ENCODE results near the gene ZBTB42. TPM values are rescaled to one million over a fixed set of nuclear protein-coding genes. Genes with fewer than 3 reads are reported as not detected.
"Not testable (repeated sequence)": the region's sequence is repeated elsewhere in the genome, so short reads cannot be mapped to it uniquely, and the experiment has no call there.

ZBTB42 gene
- total RNA-seq, 1 experiment from 2014 or later = 6.1 TPM

GRCh38 chr14:104830781-104831180, 29.9 kb downstream of the ZBTB42 start:
- WGBS (ENCODE audit: extremely low coverage, insufficient read length, low lambda C conversion rate) = no CpG with 5 or more reads among the region's 9 CpGs
- Histone ChIP-seq H2BK5ac (ENCODE audit: insufficient read length, low read length) (no peak overlapping the region), H4K5ac (ENCODE audit: insufficient read length, low read depth, low read length) (no peak overlapping the region), H3K9me3 (ENCODE audit: control insufficient read depth, low read depth, low read length) (no peaks in the 10 kb centered on the region), H2AK5ac (ENCODE audit: insufficient read length, low read length) (no peak overlapping the region), H3K27ac (ENCODE audit: insufficient read length, low read depth, low read length) (no peak overlapping the region), H2AFZ (ENCODE audit: low read length) (no peak overlapping the region), H3K23me2 (ENCODE audit: insufficient read length, low read depth, low read length, poor library complexity, severe bottlenecking) (peaks cover 12% of the 10 kb centered on the region), H3K4me2 (ENCODE audit: insufficient read depth, insufficient read length, low read length) (no peak overlapping the region), H3K14ac (ENCODE audit: insufficient read depth, low read length) (no peak overlapping the region), H3K4ac (ENCODE audit: low read depth, low read length) (no peak overlapping the region), H4K91ac (ENCODE audit: insufficient read length, low read depth, low read length) (no peak overlapping the region), H3K56ac (ENCODE audit: insufficient read length, low read depth, low read length) (no peak overlapping the region), H3T11ph (ENCODE audit: low read length) (no peak overlapping the region), H2BK20ac (ENCODE audit: low read depth, low read length, poor library complexity, severe bottlenecking) (no peak overlapping the region), H2BK15ac (ENCODE audit: low read depth, low read length) (no peak overlapping the region), H3K18ac (ENCODE audit: insufficient read length, low read depth, low read length) (no peak overlapping the region), H2BK12ac (ENCODE audit: insufficient read length, low read depth, low read length) (no peak overlapping the region), H3K4me1 (ENCODE audit: insufficient read depth, low read length) (no peaks in the 10 kb centered on the region), H2BK120ac (ENCODE audit: low read depth, low read length, poor library complexity, severe bottlenecking) (no peak overlapping the region), H3K27me3 (ENCODE audit: insufficient read depth, low read length) (peaks cover 3% of the 10 kb centered on the region; the same call in 1 of the 2 replicates), H3K79me2 (ENCODE audit: insufficient read depth, low read length) (no peaks in the 10 kb centered on the region), H3K79me1 (ENCODE audit: insufficient read depth, low read depth, low read length, poor library complexity, severe bottlenecking) (no peaks in the 10 kb centered on the region), H3K23ac (ENCODE audit: insufficient read length, low read depth, low read length) (no peak overlapping the region), H4K20me1 (ENCODE audit: control insufficient read depth, insufficient read depth, insufficient read length) (no peaks in the 10 kb centered on the region), H4K8ac (replicated peaks; ENCODE audit: insufficient read length, low read depth, low read length) (no peak overlapping the region), H3K9ac (ENCODE audit: extremely low read depth, insufficient read length, low read length) (no peak overlapping the region)
- Mint-ChIP-seq H3K27me3 (ENCODE audit: low read depth) (peaks cover 18% of the 10 kb centered on the region), H3K27ac (no peak overlapping the region), H3K9me3 (peaks cover 0 to 4% of the 10 kb centered on the region in 2 experiments; a peak in 1 of 5 replicates), H3K4me1 (peaks cover 4 to 10% of the 10 kb centered on the region in 2 experiments; a peak in 3 of 4 replicates), H3K36me3 (ENCODE audit: insufficient read depth in 1 of 3, low read depth in 3 of 3) (no peaks in the 10 kb centered on the region; a peak in 2 of 7 replicates), H3K4me3 (no peak overlapping the region)
- DNase-seq = no peak
- TF ChIP-seq, protein P1, sequence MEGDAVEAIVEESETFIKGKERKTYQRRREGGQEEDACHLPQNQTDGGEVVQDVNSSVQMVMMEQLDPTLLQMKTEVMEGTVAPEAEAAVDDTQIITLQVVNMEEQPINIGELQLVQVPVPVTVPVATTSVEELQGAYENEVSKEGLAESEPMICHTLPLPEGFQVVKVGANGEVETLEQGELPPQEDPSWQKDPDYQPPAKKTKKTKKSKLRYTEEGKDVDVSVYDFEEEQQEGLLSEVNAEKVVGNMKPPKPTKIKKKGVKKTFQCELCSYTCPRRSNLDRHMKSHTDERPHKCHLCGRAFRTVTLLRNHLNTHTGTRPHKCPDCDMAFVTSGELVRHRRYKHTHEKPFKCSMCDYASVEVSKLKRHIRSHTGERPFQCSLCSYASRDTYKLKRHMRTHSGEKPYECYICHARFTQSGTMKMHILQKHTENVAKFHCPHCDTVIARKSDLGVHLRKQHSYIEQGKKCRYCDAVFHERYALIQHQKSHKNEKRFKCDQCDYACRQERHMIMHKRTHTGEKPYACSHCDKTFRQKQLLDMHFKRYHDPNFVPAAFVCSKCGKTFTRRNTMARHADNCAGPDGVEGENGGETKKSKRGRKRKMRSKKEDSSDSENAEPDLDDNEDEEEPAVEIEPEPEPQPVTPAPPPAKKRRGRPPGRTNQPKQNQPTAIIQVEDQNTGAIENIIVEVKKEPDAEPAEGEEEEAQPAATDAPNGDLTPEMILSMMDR (conservative IDR thresholded peaks at IDR 0.05) = no peak

DNA sequence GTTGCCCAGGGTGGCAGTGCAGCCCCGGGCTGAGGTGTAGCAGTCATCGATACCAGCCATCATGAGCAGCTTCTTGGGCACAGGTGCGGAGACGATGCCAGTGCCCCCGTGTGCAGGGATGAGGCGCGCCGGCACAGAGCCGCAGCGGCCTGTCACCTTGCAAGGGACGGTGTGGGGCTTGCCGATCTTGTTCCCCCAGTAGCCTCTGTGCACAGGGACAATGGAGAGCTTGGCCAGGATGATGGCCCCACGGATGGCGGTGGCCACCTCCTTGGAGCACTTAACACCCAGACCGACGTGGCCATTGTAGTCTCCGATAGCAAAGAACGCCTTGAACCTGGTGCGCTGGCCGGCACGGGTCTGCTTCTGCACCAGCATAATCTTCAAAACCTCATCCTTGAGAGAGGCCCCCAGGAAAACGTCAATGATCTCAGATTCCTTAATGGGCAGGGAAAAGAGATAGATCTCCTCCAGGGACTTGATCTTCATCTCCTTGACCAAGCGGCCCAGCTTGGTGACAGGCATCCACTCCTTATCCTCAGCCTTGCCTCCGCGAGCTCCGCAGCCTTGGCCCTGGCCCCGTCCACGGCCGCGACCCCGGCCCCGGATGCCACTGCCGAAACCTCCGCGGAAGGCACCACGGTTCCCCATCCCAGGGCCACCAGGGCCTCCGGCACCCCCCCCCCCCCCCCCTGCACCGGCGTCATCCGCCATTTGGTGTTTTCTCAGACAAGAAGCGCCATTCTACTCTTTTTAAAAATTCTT, 35.5 kb downstream of the ZBTB42 start:
- not testable (repeated sequence) for H4K20me1 ChIP-seq (ENCODE audit: control insufficient read depth, insufficient read depth, insufficient read length); H3K79me2 ChIP-seq (ENCODE audit: insufficient read depth, low read length); H2BK15ac ChIP-seq (ENCODE audit: low read depth, low read length); H3K4me1 Mint-ChIP-seq; H2BK120ac ChIP-seq (ENCODE audit: low read depth, low read length, poor library complexity, severe bottlenecking); H2BK5ac ChIP-seq (ENCODE audit: insufficient read length, low read length); H3K4me2 ChIP-seq (ENCODE audit: insufficient read depth, insufficient read length, low read length); H4K91ac ChIP-seq (ENCODE audit: insufficient read length, low read depth, low read length); H2BK20ac ChIP-seq (ENCODE audit: low read depth, low read length, poor library complexity, severe bottlenecking); H3K27ac ChIP-seq (ENCODE audit: insufficient read length, low read depth, low read length); H3K9me3 Mint-ChIP-seq; H3K36me3 Mint-ChIP-seq (ENCODE audit: insufficient read depth in 1 of 3, low read depth in 3 of 3); H3T11ph ChIP-seq (ENCODE audit: low read length); H4K8ac ChIP-seq (replicated peaks; ENCODE audit: insufficient read length, low read depth, low read length); H3K56ac ChIP-seq (ENCODE audit: insufficient read length, low read depth, low read length); H3K4me3 Mint-ChIP-seq; DNase-seq; H2AK5ac ChIP-seq (ENCODE audit: insufficient read length, low read length); H3K79me1 ChIP-seq (ENCODE audit: insufficient read depth, low read depth, low read length, poor library complexity, severe bottlenecking); H4K5ac ChIP-seq (ENCODE audit: insufficient read length, low read depth, low read length); H3K23ac ChIP-seq (ENCODE audit: insufficient read length, low read depth, low read length); H3K4me1 ChIP-seq (ENCODE audit: insufficient read depth, low read length); H3K23me2 ChIP-seq (ENCODE audit: insufficient read length, low read depth, low read length, poor library complexity, severe bottlenecking); H2BK12ac ChIP-seq (ENCODE audit: insufficient read length, low read depth, low read length); H2AFZ ChIP-seq (ENCODE audit: low read length); H3K9ac ChIP-seq (ENCODE audit: extremely low read depth, insufficient read length, low read length); H3K27ac Mint-ChIP-seq; H3K14ac ChIP-seq (ENCODE audit: insufficient read depth, low read length); H3K18ac ChIP-seq (ENCODE audit: insufficient read length, low read depth, low read length); H3K4ac ChIP-seq (ENCODE audit: low read depth, low read length); H3K27me3 ChIP-seq (ENCODE audit: insufficient read depth, low read length); H3K9me3 ChIP-seq (ENCODE audit: control insufficient read depth, low read depth, low read length)
- WGBS (ENCODE audit: extremely low coverage, insufficient read length, low lambda C conversion rate) = no CpG with 5 or more reads among the region's 41 CpGs
- peaks cover 46% of the 10 kb centered on the region for H3K27me3 Mint-ChIP-seq (ENCODE audit: low read depth)
